Subcutaneous adipose tissue (tissue), 4 donors: ENCODE data around the gene RPL10. TPM values are rescaled to one million over a fixed set of nuclear protein-coding genes. Genes with fewer than 3 reads are reported as not detected.

Experiments used
- total RNA-seq, 4 donors: library from RNA; depleted of rRNA; stranded (reverse); fragments of >200 nt; gene quantifications; one replicate each; pipeline ENCODE4 v1.1.0, GENCODE V29; 2016
- TF ChIP-seq, protein P1 (sequence below): fragments of 450-650 bp; IDR thresholded peaks from one replicate; pipeline ENCODE4 v1.5.1; 2016; ENCODE audit warnings: low read depth, mild to moderate bottlenecking, control low read depth, antibody characterized with exemption, moderate library complexity

The RPL10 gene
- total RNA-seq, 4 donors from 2014 or later, result 3,672 to 6,817 (median 5,466) TPM

DNA sequence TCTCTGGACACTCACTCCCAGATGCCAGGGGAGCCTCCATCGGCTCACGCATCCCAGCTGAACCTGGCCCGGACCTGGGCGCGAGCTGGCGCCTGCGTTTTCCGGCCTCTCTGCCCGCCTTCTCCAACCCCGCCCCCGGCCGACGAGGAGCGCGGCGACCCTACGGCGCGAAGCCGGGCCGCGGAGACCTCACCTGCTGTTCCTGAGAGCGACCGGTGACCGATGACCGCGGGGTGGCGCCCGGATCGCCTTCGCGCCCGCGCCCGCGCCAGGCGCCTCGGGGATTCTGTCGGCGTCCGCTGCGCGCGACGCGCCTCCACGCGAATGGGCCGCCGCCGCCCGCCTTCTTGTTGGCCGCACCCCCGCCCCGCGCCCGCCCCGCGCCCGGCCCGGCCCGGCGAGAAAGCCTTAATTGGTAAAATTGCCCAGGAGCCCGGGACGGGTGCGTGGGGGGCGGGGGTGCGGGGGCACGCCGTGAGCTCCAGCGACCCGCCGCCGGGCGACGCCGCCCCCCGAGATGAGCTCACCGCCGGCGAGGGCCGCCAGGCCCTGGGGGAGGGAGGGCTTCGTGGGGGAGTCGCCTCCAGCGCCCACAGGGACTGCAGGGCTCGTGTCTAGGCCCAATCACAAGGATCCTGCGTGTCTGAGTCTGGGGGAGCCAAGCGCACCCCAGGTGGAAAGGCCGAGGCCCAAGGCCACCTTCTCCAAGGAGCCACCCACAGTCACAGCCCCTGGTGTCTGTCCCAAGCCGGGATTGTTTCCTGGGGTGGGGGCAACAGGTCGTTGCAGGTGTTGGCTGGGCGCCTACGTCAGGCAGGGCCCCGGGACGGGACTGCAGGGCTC is 23.6 kb upstream of the RPL10 start, which contains the start of gene FLNA:
Gene FLNA, minus strand, starts transcription at position 322 of the 843 bp plus-strand sequence. CDS start 3,389 bp downstream, outside the sequence.
- TF ChIP-seq, protein P1, sequence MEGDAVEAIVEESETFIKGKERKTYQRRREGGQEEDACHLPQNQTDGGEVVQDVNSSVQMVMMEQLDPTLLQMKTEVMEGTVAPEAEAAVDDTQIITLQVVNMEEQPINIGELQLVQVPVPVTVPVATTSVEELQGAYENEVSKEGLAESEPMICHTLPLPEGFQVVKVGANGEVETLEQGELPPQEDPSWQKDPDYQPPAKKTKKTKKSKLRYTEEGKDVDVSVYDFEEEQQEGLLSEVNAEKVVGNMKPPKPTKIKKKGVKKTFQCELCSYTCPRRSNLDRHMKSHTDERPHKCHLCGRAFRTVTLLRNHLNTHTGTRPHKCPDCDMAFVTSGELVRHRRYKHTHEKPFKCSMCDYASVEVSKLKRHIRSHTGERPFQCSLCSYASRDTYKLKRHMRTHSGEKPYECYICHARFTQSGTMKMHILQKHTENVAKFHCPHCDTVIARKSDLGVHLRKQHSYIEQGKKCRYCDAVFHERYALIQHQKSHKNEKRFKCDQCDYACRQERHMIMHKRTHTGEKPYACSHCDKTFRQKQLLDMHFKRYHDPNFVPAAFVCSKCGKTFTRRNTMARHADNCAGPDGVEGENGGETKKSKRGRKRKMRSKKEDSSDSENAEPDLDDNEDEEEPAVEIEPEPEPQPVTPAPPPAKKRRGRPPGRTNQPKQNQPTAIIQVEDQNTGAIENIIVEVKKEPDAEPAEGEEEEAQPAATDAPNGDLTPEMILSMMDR, result no peak

DNA sequence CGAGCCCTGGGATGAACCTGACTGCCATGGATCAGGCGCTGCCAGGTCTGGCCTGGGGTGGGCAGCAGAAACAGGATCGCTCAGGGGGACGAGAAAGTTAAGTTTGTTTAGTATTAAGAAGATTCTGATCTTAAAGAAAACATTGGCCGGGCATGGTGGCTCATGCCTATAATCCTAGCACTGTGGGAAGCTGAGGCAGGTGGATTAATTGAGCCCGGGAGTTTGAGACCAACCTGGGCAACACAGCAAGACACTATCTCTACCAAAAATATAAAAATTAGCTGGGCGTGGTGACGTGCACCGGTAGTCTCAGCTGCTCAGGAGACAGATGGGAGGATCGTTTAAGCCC is 23.0 kb upstream of the RPL10 start:
- TF ChIP-seq, protein P1, result no peak

DNA sequence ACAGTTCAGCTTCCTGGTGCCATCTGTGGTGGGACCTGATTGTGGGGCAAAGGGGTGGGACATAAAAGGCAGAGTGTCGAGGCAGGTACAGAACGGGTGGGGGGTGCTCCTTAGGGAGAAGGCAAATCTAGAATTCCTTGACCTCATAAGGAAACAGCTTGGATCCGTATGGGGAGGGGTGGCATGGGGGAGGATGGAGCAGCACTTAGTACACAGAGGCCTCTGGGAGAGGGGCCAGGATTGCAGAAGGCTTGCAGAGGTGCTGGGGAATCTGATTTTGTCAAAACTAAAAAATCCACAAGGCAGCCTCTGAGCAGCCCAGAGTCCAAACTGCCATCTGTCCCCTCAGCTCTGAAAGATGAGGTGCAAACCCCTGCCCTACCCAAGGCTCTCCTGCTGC is 21.4 kb upstream of the RPL10 start:
- TF ChIP-seq, protein P1, result no peak

GRCh38 chrX:154378059-154378798 is 19.9 kb upstream of the RPL10 start:
- TF ChIP-seq, protein P1, result no peak

DNA sequence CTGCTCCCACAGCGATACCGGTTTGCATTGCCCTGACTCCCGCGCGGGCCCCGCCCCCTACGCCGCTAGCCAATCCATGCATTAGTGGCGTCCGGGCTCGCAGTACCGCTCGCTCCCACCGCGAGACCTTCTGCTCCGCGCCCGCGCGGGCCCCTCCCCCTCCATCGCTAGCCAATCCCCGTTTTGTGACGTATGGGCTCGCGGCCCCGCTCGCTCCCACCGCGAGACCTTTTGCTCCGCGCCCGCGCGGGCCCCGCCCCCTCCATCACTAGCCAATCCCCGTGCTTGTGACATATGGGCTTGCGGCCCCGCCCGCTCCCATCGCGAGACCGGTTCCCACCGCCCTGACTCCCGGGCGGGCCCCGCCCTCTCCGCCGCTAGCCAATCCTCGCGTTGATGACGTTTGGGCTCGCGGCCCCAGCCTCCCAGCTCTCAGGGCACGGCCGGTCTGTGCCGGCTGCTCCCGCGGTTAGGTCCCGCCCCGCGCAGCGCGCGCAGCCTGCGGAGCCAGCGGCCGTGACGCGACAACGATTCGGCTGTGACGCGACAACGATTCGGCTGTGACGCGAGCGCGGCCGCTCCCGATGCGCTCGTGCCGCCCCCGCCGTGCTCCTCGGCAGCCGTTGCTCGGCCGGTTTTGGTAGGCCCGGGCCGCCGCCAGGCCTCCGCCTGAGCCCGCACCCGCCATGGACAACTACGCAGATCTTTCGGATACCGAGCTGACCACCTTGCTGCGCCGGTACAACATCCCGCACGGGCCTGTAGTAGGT is 19.2 kb upstream of the RPL10 start, which contains the start of gene EMD:
Gene EMD, plus strand, starts transcription at position 497 of the 770 bp plus-strand sequence. Its CDS starts 190 bp downstream, at position 687.
- TF ChIP-seq, protein P1, result no peak

- TF ChIP-seq, protein P1, result no peak
Measured at GRCh38 chrX:154379569-154379951, 18.6 kb upstream of the RPL10 start.
